Measurements from ENCODE around the gene BPIFB6. TPM values are rescaled to one million over a fixed set of nuclear protein-coding genes. Genes with fewer than 3 reads are reported as not detected.

Gene BPIFB6
- total RNA-seq, 2 experiments from 2014 or later, result not detected

DNA sequence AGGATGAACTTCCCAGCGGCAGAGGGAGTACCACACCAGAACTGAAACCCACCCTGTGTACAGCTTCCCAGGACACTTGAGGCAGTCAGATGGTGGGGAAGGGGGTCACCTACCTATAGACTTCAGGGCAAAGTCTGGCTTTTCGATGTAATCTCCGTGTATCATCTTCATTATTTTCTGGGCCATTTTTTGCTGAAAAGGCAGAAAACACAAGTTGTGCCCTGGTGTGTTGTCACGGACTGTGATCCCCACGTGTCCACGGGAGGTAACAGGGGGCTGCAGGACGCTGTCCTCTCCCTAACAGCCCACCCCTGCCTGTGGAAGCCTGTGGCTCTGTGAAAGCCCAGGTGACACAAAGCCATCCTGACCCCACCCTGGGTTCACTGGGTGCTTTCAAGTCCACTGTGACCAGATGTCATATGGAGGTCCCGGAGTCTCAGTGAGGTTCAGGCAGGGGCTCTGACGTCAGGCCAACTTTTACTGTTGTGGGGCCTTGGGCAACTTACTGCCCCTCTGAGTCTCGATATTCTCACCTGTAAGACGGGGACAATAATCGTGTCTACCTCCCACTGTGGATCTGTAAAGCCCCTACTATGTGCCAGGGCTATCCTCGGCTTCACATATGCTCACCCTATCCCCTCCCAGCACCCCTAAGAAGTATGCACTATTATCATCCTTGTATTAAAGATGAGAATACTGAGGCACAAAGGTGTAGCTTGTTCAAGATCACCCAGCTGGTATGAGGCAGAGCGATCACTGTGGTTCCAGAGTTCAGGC lies 41.8 kb upstream of the BPIFB6 start:
- ATAC-seq (no peak), DNase-seq (no peak)
- POLR2A ChIA-PET, result interaction anchor here (1.3 kb wide), 1 partner anchor 22 kb away, joined by 3 read pairs; no protein-coding TSS in a partner anchor
- Mint-ChIP-seq H3K4me3 (no peak overlapping the region), H3K27me3 (ENCODE audit: low read depth) (no peaks in the 10 kb centered on the region), H3K36me3 (ENCODE audit: low read depth) (peaks cover 3% of the 10 kb centered on the region), H3K9me3 (ENCODE audit: insufficient read depth) (peaks cover 5% of the 10 kb centered on the region), H3K27ac (no peak overlapping the region), H3K4me1 (ENCODE audit: low read depth) (peaks cover 6% of the 10 kb centered on the region)
- CTCF ChIA-PET, result no interaction called here

GRCh38 chr20:32990426-32990825 lies 41.0 kb upstream of the BPIFB6 start:
- H3K9me3 Mint-ChIP-seq (ENCODE audit: insufficient read depth), result peaks cover 5% of the 10 kb centered on the region
- H3K36me3 Mint-ChIP-seq (ENCODE audit: low read depth), result peaks cover 9% of the 10 kb centered on the region
- DNase-seq (no peak), ATAC-seq (no peak)
- ChIA-PET CTCF (no interaction called here), POLR2A (interaction anchor here (1.3 kb wide), 1 partner anchor 23 kb away, joined by 3 read pairs; no protein-coding TSS in a partner anchor)
- H3K27ac Mint-ChIP-seq, result no peak overlapping the region
- peaks cover 6% of the 10 kb centered on the region for H3K4me1 Mint-ChIP-seq (ENCODE audit: low read depth)
- H3K27me3 Mint-ChIP-seq (ENCODE audit: low read depth), result no peaks in the 10 kb centered on the region
- H3K4me3 Mint-ChIP-seq, result no peak overlapping the region

DNA sequence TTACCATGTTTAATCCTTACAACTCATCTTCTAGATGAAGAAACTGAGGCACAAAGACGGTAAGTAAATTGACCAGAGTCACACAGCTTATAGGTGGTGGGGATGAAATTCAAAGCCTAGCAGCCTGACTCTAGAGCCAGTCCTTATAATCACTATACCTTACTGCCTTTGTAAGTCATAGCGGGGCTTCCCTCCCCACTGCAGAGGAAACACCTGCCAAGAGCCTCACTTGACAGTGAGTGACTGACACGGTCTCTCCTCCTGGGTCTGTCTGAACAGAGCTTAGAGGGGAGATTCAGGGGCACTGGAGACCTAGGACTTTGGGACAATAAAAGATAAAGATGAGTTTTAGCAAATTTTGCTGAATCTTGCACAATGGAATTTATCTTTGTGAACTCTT lies 40.1 kb upstream of the BPIFB6 start:
- H3K27me3 Mint-ChIP-seq (ENCODE audit: low read depth), result no peaks in the 10 kb centered on the region
- peaks cover 5% of the 10 kb centered on the region for H3K9me3 Mint-ChIP-seq (ENCODE audit: insufficient read depth)
- POLR2A ChIA-PET, result no interaction called here
- CTCF ChIA-PET, result no interaction called here
- no peak overlapping the region for H3K27ac Mint-ChIP-seq
- peaks cover 9% of the 10 kb centered on the region for H3K36me3 Mint-ChIP-seq (ENCODE audit: low read depth)
- H3K4me1 Mint-ChIP-seq (ENCODE audit: low read depth), result peaks cover 6% of the 10 kb centered on the region
- DNase-seq, result no peak
- no peak for ATAC-seq
- H3K4me3 Mint-ChIP-seq, result no peak overlapping the region

DNA sequence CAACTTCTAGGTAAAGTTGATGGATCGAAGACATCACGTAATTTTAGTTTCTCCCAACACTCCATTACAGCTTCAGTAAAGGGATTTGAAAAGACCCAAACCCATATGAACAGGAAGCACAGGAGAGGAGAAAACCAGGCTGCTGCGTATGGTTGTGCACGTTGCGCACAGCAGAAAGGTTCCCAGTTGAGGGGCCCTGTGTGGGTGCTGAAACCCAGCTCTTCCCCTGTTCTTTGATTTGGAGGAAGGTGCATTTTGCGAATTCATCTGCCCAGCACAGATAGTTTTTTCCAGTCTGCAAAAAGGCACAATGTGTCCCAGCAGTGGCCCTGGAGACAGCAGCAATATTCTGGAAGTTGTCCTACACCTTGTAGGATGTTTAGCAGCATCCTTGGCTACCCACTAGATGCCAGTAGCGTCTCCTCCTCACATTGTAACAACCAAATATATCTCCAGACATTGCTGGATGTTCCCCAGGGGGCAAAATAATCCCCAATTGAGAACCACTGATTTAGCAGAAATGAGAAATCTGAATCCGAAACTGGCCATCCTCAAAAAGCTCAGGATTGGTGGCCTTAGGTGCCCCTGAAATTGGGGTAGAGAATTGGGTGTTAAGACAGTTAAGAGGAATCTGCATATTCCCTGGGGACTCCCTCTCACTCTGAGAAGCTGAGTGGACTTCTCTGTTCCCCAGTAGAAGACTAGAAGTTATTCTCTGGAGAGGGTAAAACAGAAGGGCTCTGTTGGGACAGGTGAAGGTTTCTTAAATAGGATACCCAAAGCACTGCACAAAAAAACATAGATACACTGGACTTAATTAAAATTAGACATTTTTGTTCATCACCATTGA lies 39.4 kb upstream of the BPIFB6 start:
- peaks cover 9% of the 10 kb centered on the region for H3K36me3 Mint-ChIP-seq (ENCODE audit: low read depth)

DNA sequence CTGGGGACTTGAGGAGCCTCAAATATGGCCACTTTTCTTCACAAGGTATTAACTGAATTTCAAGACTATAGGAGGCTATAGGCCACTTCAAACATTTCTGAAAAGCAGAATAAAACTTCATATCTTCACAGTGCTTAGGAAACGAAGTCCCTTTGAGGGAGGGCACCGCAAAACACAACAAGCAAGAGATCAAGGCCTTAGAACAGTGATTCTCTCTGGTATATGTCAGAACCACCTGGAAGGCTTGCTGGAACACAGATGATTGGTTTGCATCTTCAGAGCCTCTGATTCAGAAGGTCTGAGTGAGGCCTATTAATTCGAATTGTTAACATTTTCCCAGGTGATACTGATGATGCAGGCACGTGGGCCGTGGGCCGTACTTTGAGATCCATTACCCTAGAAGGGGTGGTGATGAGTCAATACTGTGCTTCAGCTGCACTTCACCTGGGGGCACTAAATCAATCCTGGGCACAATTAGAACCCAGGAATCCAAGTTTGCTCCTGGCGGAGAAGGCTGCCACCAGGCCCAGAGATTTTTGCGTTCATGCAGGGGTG lies 37.9 kb upstream of the BPIFB6 start:
- Mint-ChIP-seq H3K36me3 (ENCODE audit: low read depth) (peaks cover 9% of the 10 kb centered on the region), H3K27ac (no peak overlapping the region), H3K4me3 (no peak overlapping the region), H3K9me3 (ENCODE audit: insufficient read depth) (peaks cover 5% of the 10 kb centered on the region), H3K27me3 (ENCODE audit: low read depth) (no peaks in the 10 kb centered on the region), H3K4me1 (ENCODE audit: low read depth) (peaks cover 13% of the 10 kb centered on the region)
- ChIA-PET POLR2A (no interaction called here), CTCF (interaction anchor here (1.0 to 1.5 kb wide), 2 partner anchors 11 to 92 kb away, joined by 3 to 5 read pairs; partner anchors contain the start of gene SUN5)
- ATAC-seq, result no peak
- no peak for DNase-seq

More for the DNA sequence above, 39.4 kb upstream of the BPIFB6 start:
- Mint-ChIP-seq H3K27ac (no peak overlapping the region), H3K27me3 (ENCODE audit: low read depth) (no peaks in the 10 kb centered on the region), H3K4me1 (ENCODE audit: low read depth) (peaks cover 6% of the 10 kb centered on the region), H3K4me3 (no peak overlapping the region), H3K9me3 (ENCODE audit: insufficient read depth) (peaks cover 5% of the 10 kb centered on the region)
- POLR2A ChIA-PET, result no interaction called here
- CTCF ChIA-PET, result interaction anchor here (1.0 kb wide), 1 partner anchor 91 kb away, joined by 3 read pairs; no protein-coding TSS in a partner anchor
- ATAC-seq, result no peak
- no peak for DNase-seq

GRCh38 chr20:32995802-32996201 lies 35.6 kb upstream of the BPIFB6 start:
- ChIA-PET CTCF (interaction anchor here (0.7 to 1.9 kb wide), 7 partner anchors 9 to 28 kb away, joined by 3 to 11 read pairs (median 5); partner anchors contain the start of gene SUN5), POLR2A (interaction anchor here (1.1 kb wide), 1 partner anchor 50 kb away, joined by 3 read pairs; no protein-coding TSS in a partner anchor)
- no peak overlapping the region for H3K27ac Mint-ChIP-seq
- H3K36me3 Mint-ChIP-seq (ENCODE audit: low read depth), result peaks cover 9% of the 10 kb centered on the region
- no peak for ATAC-seq
- no peak for DNase-seq
- peaks cover 13% of the 10 kb centered on the region for H3K4me1 Mint-ChIP-seq (ENCODE audit: low read depth)
- H3K4me3 Mint-ChIP-seq, result no peak overlapping the region
- H3K9me3 Mint-ChIP-seq (ENCODE audit: insufficient read depth), result peaks cover 5% of the 10 kb centered on the region
- no peaks in the 10 kb centered on the region for H3K27me3 Mint-ChIP-seq (ENCODE audit: low read depth)

DNA sequence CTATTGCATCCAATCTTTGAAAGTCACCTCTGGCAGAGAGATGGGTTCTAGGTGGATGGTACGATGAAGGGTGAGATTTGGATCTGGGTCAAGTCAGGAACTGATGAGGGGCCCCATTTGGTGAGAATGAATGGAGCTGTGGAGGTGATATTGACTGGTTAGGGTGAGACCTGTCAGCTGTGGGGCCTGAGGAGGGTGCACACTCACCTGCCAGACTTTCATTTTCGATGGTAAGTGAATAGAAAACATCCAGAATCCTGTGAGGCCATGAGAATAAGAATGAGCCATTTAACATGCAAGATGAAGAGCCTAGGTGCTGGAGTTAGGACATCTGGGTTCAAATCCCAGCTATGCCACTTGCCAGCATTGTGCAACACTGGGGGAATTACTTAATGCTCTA lies 34.0 kb upstream of the BPIFB6 start:
- H3K4me1 Mint-ChIP-seq (ENCODE audit: low read depth), result peaks cover 7% of the 10 kb centered on the region
- DNase-seq, result no peak
- CTCF ChIA-PET, result interaction anchor here (0.9 kb wide), 1 partner anchor 95 kb away, joined by 4 read pairs; no protein-coding TSS in a partner anchor

GRCh38 chr20:32999603-33000250 lies 31.7 kb upstream of the BPIFB6 start:
- Mint-ChIP-seq H3K4me3 (no peak overlapping the region), H3K9me3 (ENCODE audit: insufficient read depth) (no peaks in the 10 kb centered on the region), H3K36me3 (ENCODE audit: low read depth) (peaks cover 6% of the 10 kb centered on the region), H3K27ac (no peak overlapping the region), H3K27me3 (ENCODE audit: low read depth) (no peaks in the 10 kb centered on the region), H3K4me1 (ENCODE audit: low read depth) (peaks cover 7% of the 10 kb centered on the region)
- DNase-seq (no peak), ATAC-seq (no peak)
- CTCF ChIA-PET, result interaction anchor here (1.0 to 1.4 kb wide), 3 partner anchors 28 to 54 kb away, joined by 3 read pairs; no protein-coding TSS in a partner anchor
- POLR2A ChIA-PET, result no interaction called here

More for the DNA sequence above, 34.0 kb upstream of the BPIFB6 start:
- POLR2A ChIA-PET, result no interaction called here
- Mint-ChIP-seq H3K27ac (peak overlapping the region; percentile 47), H3K27me3 (ENCODE audit: low read depth) (no peaks in the 10 kb centered on the region), H3K4me3 (no peak overlapping the region), H3K36me3 (ENCODE audit: low read depth) (peaks cover 9% of the 10 kb centered on the region), H3K9me3 (ENCODE audit: insufficient read depth) (peaks cover 5% of the 10 kb centered on the region)
- ATAC-seq, result no peak

- DNase-seq, result no peak
- no peaks in the 10 kb centered on the region for H3K9me3 Mint-ChIP-seq (ENCODE audit: insufficient read depth)
- H3K4me3 Mint-ChIP-seq, result no peak overlapping the region
- no peak overlapping the region for H3K27ac Mint-ChIP-seq
- H3K27me3 Mint-ChIP-seq (ENCODE audit: low read depth), result no peaks in the 10 kb centered on the region
- ATAC-seq, result no peak
- CTCF ChIA-PET, result interaction anchor here (1.2 to 2.4 kb wide), 3 partner anchors 29 to 56 kb away, joined by 3 to 8 read pairs (median 3); no protein-coding TSS in a partner anchor
- POLR2A ChIA-PET, result no interaction called here
- H3K36me3 Mint-ChIP-seq (ENCODE audit: low read depth), result peaks cover 3% of the 10 kb centered on the region
- peaks cover 10% of the 10 kb centered on the region for H3K4me1 Mint-ChIP-seq (ENCODE audit: low read depth)
These were observed 30.5 kb upstream of the BPIFB6 start for GRCh38 chr20:33000802-33001466.

GRCh38 chr20:33002087-33002808 lies 29.2 kb upstream of the BPIFB6 start:
- POLR2A ChIA-PET, result no interaction called here
- Mint-ChIP-seq H3K4me1 (ENCODE audit: low read depth) (peaks cover 9% of the 10 kb centered on the region), H3K27me3 (ENCODE audit: low read depth) (no peaks in the 10 kb centered on the region), H3K36me3 (ENCODE audit: low read depth) (peaks cover 3% of the 10 kb centered on the region), H3K9me3 (ENCODE audit: insufficient read depth) (no peaks in the 10 kb centered on the region), H3K27ac (no peak overlapping the region), H3K4me3 (no peak overlapping the region)
- DNase-seq (no peak), ATAC-seq (no peak)
- CTCF ChIA-PET, result interaction anchor here (1.2 to 2.4 kb wide), 2 partner anchors 35 to 57 kb away, joined by 3 to 8 read pairs; no protein-coding TSS in a partner anchor

Data from activated CD8-positive, alpha-beta T cell treated with anti-CD3 and anti-CD28 coated beads, Interleukin-2, amount 10 ng/mL, durations not matched to agents 7 days and 5 days (primary cell).